ENCODE data around the gene PRR12.

DNA sequence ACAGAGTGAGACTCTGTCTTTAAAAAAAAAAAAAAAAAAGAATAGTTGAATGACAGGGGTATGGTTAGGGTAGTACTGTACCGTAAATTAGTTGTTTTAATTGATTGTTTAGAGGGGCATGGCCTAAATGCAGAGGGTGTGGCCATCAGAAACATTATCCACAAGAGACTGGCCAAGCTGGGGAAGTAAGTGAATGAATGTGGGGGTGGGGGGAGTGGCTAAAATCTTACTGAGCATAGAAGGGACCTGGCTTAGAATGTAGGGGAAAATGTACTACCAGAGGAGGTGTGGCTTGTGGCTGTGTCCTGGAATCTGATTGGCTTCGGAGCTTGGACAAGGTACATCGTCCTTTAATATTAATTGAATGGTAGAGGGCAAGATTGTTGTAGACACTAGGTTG is 78.5 kb downstream of the PRR12 start:
- TF ChIP-seq MYC (IDR thresholded peaks at IDR 0.05; ENCODE audit: low read depth, low read length) (no peak), POLR2A (IDR thresholded peaks at IDR 0.05; ENCODE audit: extremely low read depth, insufficient read length) (no peak)
- TF ChIP-seq, protein P1, sequence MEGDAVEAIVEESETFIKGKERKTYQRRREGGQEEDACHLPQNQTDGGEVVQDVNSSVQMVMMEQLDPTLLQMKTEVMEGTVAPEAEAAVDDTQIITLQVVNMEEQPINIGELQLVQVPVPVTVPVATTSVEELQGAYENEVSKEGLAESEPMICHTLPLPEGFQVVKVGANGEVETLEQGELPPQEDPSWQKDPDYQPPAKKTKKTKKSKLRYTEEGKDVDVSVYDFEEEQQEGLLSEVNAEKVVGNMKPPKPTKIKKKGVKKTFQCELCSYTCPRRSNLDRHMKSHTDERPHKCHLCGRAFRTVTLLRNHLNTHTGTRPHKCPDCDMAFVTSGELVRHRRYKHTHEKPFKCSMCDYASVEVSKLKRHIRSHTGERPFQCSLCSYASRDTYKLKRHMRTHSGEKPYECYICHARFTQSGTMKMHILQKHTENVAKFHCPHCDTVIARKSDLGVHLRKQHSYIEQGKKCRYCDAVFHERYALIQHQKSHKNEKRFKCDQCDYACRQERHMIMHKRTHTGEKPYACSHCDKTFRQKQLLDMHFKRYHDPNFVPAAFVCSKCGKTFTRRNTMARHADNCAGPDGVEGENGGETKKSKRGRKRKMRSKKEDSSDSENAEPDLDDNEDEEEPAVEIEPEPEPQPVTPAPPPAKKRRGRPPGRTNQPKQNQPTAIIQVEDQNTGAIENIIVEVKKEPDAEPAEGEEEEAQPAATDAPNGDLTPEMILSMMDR (IDR thresholded peaks at IDR 0.05; ENCODE audit: low read depth, low read length), result no peak
